Smooth muscle cell (in vitro differentiated cells): ENCODE measurements around the gene CCSER2. TPM values are rescaled to one million over a fixed set of nuclear protein-coding genes. Genes with fewer than 3 reads are reported as not detected.

Experiments
- DNase-seq: peaks from one replicate; lab custom pipeline; 2025; ENCODE audit not compliant: unreplicated experiment; lab: John Stamatoyannopoulos, UW
- H2AFZ ChIP-seq: fragments of 200-600 bp; sonication (generic); 2 replicates; pipeline ENCODE4 v1.6.0; 2016; ENCODE audit warnings: antibody characterized with exemption, low read depth, mild to moderate bottlenecking
- H3F3A ChIP-seq: fragments of 200-600 bp; sonication (generic); 2 replicates; pipeline ENCODE4 v1.6.0; 2017; ENCODE audit warnings: antibody characterized with exemption, low read depth
- H3K27ac ChIP-seq: fragments of 200-600 bp; sonication (generic); 2 replicates; pipeline ENCODE4 v1.5.1; 2016; ENCODE audit warnings: low read depth, mild to moderate bottlenecking
- H3K27me3 ChIP-seq: fragments of 200-600 bp; sonication (generic); 2 replicates; pipeline ENCODE4 v1.6.1; 2016; ENCODE audit warnings: low read depth, mild to moderate bottlenecking
- H3K36me3 ChIP-seq: fragments of 200-600 bp; sonication (generic); 2 replicates; pipeline ENCODE4 v1.5.1; 2016; ENCODE audit warnings: low read depth
- H3K4me1 ChIP-seq: fragments of 200-600 bp; sonication (generic); 2 replicates; pipeline ENCODE4 v1.5.1; 2016; ENCODE audit warnings: low read depth
- H3K4me2 ChIP-seq: fragments of 200-600 bp; sonication (generic); 2 replicates; pipeline ENCODE4 v1.6.0; 2016; ENCODE audit warnings: mild to moderate bottlenecking
- H3K4me3 ChIP-seq: fragments of 200-600 bp; sonication (generic); 2 replicates; pipeline ENCODE4 v1.5.1; 2016; ENCODE audit warnings: mild to moderate bottlenecking
- H3K79me2 ChIP-seq: fragments of 200-600 bp; sonication (generic); 2 replicates; pipeline ENCODE4 v1.6.0; 2016; ENCODE audit warnings: low read depth, mild to moderate bottlenecking
- H3K9ac ChIP-seq: fragments of 200-600 bp; sonication (generic); 2 replicates; pipeline ENCODE4 v1.6.0; 2016; ENCODE audit warnings: low read depth
- H3K9me3 ChIP-seq: fragments of 200-600 bp; sonication (generic); replicated peaks from 2 replicates; pipeline ENCODE4 v1.5.1; 2016; ENCODE audit warnings: low read depth
- H4K20me1 ChIP-seq: fragments of 200-600 bp; sonication (generic); 2 replicates; pipeline ENCODE4 v1.6.0; 2016; ENCODE audit warnings: low read depth
- WGBS: methylation state at CpG from one replicate; pipeline ENCODE4 v1.1.7; 2016; ENCODE audit warnings: low lambda C conversion rate; 5-methylcytosine and 5-hydroxymethylcytosine counted together
- polyA plus RNA-seq: library from polyadenylated mRNA; unstranded; fragments of >200 nt; fragmentation: Nextera tagmentation; extraction: Ambion mirVana; gene quantifications from 2 replicates; pipeline ENCODE4 v1.2.1, GENCODE V29; 2016
- total RNA-seq: library from RNA; depleted of rRNA; stranded (reverse); fragments of >200 nt; gene quantifications from 2 replicates; pipeline ENCODE4 v1.2.3, GENCODE V29; 2014
- TF ChIP-seq, protein P1 (sequence below): fragments of 200-600 bp; sonication (generic); IDR thresholded peaks from 2 replicates; pipeline ENCODE4 v1.5.1; 2017; ENCODE audit warnings: borderline replicate concordance, mild to moderate bottlenecking, antibody characterized with exemption; ENCODE audit not compliant: insufficient read depth, poor library complexity, severe bottlenecking

The CCSER2 gene
- total and polyA plus RNA-seq, 2 experiments from 2014 or later, result 32.8 to 42.1 TPM

DNA sequence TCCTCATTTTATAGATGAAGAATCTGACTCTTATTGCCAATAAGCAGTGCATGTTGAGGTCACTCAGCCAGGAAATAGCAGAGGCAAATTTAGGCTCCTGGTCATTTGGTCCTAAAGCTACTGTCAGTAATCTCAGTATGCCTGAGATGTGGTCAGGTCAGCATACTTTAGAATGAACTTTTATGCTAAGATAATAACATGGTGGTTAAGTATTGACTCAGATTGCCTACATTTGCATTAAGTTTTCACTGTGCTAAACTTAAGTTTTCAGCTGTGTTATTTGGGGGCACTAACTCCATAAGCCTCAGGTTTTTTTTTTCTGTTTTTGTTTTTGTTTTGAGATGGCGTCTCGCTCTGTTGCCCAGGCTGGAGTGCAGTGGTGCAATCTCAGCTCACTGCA is 35.9 kb upstream of the CCSER2 start:
- H3K9ac ChIP-seq, result no peak overlapping the region
- H3K4me2 ChIP-seq, result no peak overlapping the region
- H3K27me3 ChIP-seq, result no peaks in the 10 kb centered on the region
- no peaks in the 10 kb centered on the region for H3K4me1 ChIP-seq
- no peak for DNase-seq
- H3K9me3 ChIP-seq, result no peaks in the 10 kb centered on the region
- TF ChIP-seq, protein P1, sequence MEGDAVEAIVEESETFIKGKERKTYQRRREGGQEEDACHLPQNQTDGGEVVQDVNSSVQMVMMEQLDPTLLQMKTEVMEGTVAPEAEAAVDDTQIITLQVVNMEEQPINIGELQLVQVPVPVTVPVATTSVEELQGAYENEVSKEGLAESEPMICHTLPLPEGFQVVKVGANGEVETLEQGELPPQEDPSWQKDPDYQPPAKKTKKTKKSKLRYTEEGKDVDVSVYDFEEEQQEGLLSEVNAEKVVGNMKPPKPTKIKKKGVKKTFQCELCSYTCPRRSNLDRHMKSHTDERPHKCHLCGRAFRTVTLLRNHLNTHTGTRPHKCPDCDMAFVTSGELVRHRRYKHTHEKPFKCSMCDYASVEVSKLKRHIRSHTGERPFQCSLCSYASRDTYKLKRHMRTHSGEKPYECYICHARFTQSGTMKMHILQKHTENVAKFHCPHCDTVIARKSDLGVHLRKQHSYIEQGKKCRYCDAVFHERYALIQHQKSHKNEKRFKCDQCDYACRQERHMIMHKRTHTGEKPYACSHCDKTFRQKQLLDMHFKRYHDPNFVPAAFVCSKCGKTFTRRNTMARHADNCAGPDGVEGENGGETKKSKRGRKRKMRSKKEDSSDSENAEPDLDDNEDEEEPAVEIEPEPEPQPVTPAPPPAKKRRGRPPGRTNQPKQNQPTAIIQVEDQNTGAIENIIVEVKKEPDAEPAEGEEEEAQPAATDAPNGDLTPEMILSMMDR, result no peak
- H3K27ac ChIP-seq, result no peak overlapping the region
- no peak overlapping the region for H3K4me3 ChIP-seq
- no peaks in the 10 kb centered on the region for H3K79me2 ChIP-seq
- no peaks in the 10 kb centered on the region for H3K36me3 ChIP-seq
- no peaks in the 10 kb centered on the region for H3F3A ChIP-seq
- H2AFZ ChIP-seq, result no peak overlapping the region
- H4K20me1 ChIP-seq, result no peaks in the 10 kb centered on the region
- WGBS, result 92% methylated on average over 2 of the region's 2 CpGs

DNA sequence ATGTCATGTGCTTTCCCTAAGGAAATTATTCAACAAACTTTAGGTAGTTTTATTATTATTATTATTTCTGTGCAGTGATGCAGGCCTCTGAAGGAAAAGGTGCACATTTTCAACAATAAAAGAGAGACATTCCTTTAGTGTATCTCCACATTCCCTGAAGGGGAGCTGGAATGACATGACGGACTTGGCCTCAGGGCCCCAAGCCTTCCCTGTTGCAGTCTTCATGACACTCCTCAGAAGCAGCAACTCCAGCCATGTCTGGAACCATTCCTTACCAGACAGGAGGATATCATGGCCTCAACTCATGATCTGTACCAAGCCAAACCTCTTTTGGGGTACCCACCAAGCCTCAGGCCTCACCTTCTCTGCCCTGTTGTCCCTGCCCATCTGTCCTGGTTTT is 35.2 kb upstream of the CCSER2 start:
- TF ChIP-seq, protein P1, result no peak
- H2AFZ ChIP-seq, result no peak overlapping the region
- H3K9ac ChIP-seq, result no peak overlapping the region
- H3K36me3 ChIP-seq, result no peaks in the 10 kb centered on the region
- H3K79me2 ChIP-seq, result no peaks in the 10 kb centered on the region
- no peak overlapping the region for H3K4me2 ChIP-seq
- no peak for DNase-seq
- no peaks in the 10 kb centered on the region for H3K4me1 ChIP-seq
- H3K9me3 ChIP-seq, result no peaks in the 10 kb centered on the region
- WGBS, result 85% methylated on average over 1 of the region's 1 CpG
- H3K4me3 ChIP-seq, result no peak overlapping the region
- H3F3A ChIP-seq, result no peaks in the 10 kb centered on the region
- H3K27me3 ChIP-seq, result no peaks in the 10 kb centered on the region
- H3K27ac ChIP-seq, result no peak overlapping the region
- H4K20me1 ChIP-seq, result no peaks in the 10 kb centered on the region

DNA sequence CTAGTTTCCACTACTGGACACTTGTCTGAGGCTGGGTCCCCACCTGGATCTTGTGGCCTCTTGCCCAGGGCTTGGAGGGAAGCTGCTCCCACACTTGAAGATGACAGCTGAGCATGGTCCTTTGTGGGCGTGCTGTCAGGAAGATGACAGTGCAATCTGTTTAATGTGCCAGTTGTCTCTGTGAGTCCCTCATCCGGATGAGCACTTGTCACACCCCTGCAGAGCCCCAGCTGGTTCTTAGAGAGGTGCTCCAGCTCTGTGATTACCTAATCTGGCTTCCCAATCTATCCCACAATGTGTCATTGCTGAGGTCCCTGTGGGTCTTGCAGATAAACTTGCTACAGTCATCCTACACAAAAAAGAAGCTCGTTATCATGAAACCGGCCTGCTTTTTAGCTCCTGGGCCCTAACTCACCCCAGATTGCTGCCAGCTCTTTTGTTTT is 34.8 kb upstream of the CCSER2 start:
- Histone ChIP-seq H3K9me3 (no peaks in the 10 kb centered on the region), H3K4me2 (no peak overlapping the region), H3K27ac (no peak overlapping the region), H4K20me1 (no peaks in the 10 kb centered on the region), H3K27me3 (no peaks in the 10 kb centered on the region), H3F3A (no peaks in the 10 kb centered on the region), H3K9ac (no peak overlapping the region), H3K4me1 (no peaks in the 10 kb centered on the region), H3K4me3 (no peak overlapping the region), H3K79me2 (no peaks in the 10 kb centered on the region), H2AFZ (no peak overlapping the region), H3K36me3 (no peaks in the 10 kb centered on the region)
- no peak for DNase-seq
- TF ChIP-seq, protein P1, result no peak
- 31% methylated on average over 4 of the region's 4 CpGs for WGBS

- Histone ChIP-seq H3K36me3 (no peaks in the 10 kb centered on the region), H3K27me3 (no peaks in the 10 kb centered on the region), H3F3A (no peaks in the 10 kb centered on the region), H3K79me2 (no peaks in the 10 kb centered on the region), H3K4me2 (no peak overlapping the region), H3K9me3 (no peaks in the 10 kb centered on the region), H4K20me1 (no peaks in the 10 kb centered on the region), H3K4me3 (no peak overlapping the region), H3K4me1 (no peaks in the 10 kb centered on the region), H3K9ac (no peak overlapping the region), H2AFZ (no peak overlapping the region), H3K27ac (no peak overlapping the region)
- TF ChIP-seq, protein P1, result no peak
- no peak for DNase-seq
- WGBS, result 88% methylated on average over 1 of the region's 1 CpG
Observed at GRCh38 chr10:84294766-84295447, 33.5 kb upstream of the CCSER2 start.
